Measurements from ENCODE around the gene LRMDA.
"Not testable (repeated sequence)": the region's sequence is repeated elsewhere in the genome, so short reads cannot be mapped to it uniquely, and the experiment has no call there.

The LRMDA gene

DNA sequence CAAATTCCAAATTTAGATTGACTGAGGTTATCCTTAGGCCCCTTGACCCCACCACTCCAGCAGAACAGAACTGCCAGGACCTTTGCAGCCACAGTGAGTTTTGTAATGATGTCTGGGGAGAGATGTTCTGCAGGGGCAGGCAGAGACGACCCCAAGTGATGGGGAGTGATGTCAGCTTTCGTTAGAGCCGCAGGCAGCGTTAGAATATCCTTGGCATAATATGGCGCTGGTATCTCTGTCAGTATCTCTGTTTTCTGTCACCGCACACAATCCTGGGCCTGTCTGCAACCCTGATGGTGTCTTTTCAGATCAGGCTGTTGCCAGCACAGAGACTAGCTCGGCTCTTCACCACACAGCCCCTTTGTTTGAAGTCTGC, 1122.6 kb downstream of the LRMDA start:
- no peak for DNase-seq (ENCODE audit: low read depth)

DNA sequence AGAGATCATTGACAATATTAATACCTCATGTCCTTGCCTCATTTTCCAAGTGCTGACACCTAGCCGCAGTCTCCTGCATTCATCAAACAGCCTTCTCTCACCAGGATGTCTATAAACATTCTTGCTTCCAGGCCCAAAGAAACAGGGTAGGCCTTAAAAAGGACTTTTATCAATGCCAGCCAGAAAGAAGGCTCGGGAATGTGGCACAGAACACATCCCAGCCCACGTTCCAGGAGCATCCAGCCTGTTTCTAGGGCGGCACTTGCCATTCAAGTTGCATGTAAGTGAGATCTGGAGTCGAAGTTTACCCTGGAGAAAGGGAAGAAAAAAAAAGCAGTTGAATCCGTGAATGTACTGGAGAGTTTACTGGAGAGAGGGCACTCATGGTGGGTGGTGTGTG, 1123.1 kb downstream of the LRMDA start:
- DNase-seq (ENCODE audit: low read depth), result no peak

- no peak for DNase-seq (ENCODE audit: low read depth)
These were observed 1123.7 kb downstream of the LRMDA start for GRCh38 chr10:76555067-76555670.

DNA sequence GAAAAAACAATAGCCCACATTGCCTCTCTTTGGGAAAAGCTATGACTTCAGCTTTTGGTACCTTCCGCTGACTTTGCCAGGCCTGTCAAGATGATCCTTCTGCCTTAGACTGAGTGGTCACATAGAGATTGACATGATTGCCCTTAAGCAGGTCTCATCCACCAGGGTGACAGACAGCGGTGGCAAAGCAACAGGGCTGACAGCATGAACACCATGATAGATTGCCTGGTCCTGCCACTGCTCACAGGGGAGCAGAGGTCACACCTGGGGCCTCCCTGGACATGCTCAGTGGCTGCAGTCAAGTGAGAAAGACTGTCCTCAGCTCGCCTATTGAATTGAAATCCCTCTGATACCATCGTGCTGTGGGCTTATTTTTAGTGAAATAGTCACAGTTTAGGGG, 1125.9 kb downstream of the LRMDA start:
- DNase-seq (ENCODE audit: low read depth), result no peak

- no peak for DNase-seq (ENCODE audit: low read depth)
These were observed 1127.2 kb downstream of the LRMDA start for GRCh38 chr10:76558586-76558985.

DNA sequence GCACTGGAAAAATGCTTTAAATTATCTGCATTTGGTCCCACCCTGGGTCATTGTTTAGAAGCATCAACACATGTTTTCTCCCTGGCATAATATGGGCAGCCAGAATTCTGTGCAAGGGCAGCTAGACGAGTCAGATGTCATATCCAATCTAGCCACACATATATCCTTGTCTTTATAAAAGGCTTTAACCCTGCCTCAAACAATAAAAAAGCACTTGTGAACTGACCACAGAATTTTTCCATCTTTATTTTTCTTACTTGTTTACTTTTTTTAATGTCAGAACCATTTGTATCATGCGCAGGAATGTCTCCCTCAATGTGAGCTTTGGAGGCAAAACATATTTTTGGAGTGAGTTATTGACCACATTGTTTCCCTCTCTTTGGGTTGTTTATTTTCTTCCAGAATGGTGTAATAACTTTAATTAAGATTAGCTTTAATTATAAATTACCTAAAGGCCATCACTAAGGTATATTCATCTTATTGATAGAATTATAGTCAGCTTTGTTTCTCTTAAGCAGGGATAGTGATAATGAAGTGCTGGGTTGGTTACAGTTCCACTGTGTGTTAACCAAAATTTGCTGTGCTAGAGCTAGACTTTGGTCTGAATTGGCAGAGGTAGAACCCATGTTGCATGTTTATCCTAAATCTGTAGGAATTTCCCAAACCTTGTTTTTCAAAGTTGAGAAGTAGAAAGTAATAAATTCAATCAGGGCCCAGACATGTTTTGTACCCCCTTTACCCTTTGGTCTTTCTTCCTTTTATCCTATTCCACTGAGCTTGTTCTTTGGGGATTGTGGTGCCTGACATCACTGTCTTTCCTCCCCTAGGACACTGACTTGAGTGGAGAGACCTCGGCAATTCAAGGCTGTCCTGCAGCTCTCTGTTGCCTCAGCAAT, 1127.8 kb downstream of the LRMDA start:
- no peak for DNase-seq (ENCODE audit: low read depth)

DNA sequence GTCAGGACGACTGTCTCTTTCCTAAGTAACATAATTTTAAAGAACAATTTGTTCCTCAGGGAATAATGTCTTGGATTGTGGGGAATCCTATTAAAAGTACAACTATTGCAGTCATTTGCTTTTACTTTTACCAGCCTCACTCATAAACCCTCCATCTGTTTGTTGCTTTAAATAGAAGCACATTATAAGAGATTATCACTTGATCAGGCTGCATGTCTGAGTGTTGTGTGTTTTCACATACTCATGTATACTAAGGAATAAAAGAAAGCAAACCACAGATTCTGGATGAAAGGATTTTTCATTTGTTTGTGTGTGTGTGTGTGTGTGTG, 1128.4 kb downstream of the LRMDA start:
- DNase-seq (ENCODE audit: low read depth), result no peak

- DNase-seq (ENCODE audit: low read depth), result no peak
These were observed 1128.9 kb downstream of the LRMDA start for GRCh38 chr10:76560338-76560737.

- no peak for DNase-seq (ENCODE audit: low read depth)
These were observed 1131.9 kb downstream of the LRMDA start for GRCh38 chr10:76563286-76563685.

DNA sequence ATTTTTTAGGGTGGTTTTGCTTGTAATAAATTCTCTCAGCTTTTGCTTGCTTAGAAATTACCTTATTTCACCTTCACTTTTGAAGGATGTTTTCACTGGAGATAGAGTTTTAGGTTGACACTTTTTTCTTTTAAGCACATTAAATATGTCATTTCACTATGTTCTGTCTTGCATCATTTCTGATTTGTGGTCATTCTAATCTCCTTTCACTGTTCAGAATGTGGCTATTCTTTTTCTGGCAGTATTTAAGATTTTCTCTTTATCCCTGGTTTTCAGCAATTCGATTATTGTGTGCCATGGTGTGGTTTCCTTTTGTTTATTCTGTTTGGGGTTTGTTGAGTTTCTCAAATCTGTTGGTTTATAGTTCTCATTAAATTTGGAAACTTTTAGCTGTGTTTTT, 1140.6 kb downstream of the LRMDA start:
- DNase-seq (ENCODE audit: low read depth), result no peak

GRCh38 chr10:76576276-76576962, 1145.0 kb downstream of the LRMDA start:
- DNase-seq (ENCODE audit: low read depth), result no peak

- no peak for DNase-seq (ENCODE audit: low read depth)
These were observed 1146.0 kb downstream of the LRMDA start for GRCh38 chr10:76577455-76577854.

GRCh38 chr10:76581506-76582256, 1150.3 kb downstream of the LRMDA start:
- DNase-seq (ENCODE audit: low read depth), result no peak

DNA sequence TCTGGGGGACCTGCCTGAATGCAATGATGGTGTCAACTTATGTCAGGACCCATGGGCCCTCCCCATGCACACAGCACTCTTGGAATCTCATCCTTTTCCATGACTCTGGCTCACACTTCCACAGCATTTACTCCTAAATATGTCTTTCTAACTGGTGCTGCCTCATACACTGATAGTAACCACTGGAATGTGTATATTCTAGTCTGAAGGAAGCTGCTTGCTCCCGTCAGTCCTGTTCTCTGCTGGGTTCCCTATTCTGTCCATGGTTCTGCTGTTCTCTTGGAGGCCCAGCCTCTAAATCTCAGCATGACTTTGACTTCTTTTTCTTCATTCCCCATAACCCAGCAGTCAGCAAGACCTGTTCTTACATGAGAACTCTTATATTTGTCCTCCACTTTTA, 1151.1 kb downstream of the LRMDA start:
- no peak for DNase-seq (ENCODE audit: low read depth)

DNA sequence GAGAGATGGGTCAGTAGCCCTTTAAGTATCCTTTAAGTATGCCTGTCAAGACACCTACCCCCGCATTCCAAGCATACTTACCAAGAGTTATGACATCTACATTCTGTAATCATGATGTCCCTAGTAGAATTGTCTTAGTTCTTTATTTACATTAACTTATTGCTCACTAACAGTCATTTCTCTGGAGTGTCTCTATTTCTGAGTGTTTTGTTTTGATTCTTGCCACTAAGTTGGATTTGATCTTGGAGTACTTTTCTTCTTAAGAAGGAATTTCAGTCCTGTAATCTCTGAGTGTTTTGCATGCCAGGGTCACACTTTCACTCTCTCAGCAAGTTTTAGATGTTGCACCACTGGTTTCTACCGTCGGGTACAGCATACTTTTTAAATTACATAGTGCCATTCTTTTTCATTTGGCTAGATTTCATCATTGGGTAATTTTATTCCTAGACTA, 1152.3 kb downstream of the LRMDA start:
- DNase-seq (ENCODE audit: low read depth), result no peak

DNA sequence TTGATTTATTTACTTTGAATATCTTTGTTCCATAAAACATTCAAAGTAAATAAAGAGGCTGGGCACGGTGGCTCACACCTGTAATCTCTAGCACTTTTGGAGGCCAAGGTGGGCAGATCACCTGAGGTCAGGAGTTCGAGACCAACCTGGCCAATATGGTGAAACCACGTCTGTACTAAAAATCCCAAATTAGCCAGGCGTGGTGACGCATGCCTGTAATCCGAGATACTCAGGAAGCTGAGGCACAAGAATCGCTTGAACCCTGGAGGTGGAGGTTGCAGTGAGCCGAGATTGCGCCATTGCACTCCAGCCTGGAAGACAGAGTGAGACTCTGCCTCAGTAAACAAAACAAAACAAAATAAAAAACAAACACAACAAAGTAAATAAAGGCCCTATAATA, 1153.0 kb downstream of the LRMDA start:
- not testable (repeated sequence) for DNase-seq (ENCODE audit: low read depth)

Measured in stimulated activated CD4-positive, alpha-beta T cell treated with anti-CD3 and anti-CD28 coated beads, Interleukin-2, amount 100 ng/mL, for 4 hours (primary cell).